Cerebellar nuclear complex (tissue), 1 donor: ENCODE data around the gene YPEL1.
"Not testable (repeated sequence)": the region's sequence is repeated elsewhere in the genome, so short reads cannot be mapped to it uniquely, and the experiment has no call there.

Source experiments
- DNase-seq, 2 experiments: peaks; one replicate each; lab custom pipeline; 2025; lab: John Stamatoyannopoulos, UW

The YPEL1 gene

DNA sequence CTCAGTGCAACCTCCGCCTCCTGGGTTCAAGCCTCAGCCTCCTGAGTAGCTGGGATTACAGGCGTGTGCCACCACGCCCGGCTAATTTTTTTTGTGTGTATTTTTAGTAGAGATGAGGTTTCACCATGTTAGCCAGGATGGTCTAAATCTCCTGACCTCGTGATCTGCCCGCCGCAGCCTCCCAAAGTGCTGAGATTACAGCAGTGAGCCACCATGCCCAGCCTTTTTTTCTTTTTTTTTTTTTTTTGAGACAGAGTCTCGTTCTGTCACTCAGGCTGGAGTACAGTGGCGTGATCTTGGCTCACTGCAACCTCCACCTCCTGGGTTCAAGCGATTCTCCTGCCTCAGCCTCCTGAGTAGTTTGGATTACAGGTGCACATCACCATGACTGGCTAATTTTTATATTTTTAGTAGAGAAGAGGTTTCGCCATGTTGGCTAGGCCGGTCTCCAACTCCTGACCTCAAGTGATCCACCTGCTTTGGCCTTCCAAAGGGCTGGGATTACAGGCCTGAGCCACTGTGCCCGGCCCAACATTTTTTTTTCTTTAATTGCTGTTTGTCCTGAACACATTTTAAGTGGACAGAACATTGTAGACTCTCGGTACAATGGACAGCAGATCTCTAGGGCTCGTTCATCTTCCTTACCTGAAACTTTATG is 14.3 kb downstream of the YPEL1 start:
- not testable (repeated sequence) for DNase-seq

DNA sequence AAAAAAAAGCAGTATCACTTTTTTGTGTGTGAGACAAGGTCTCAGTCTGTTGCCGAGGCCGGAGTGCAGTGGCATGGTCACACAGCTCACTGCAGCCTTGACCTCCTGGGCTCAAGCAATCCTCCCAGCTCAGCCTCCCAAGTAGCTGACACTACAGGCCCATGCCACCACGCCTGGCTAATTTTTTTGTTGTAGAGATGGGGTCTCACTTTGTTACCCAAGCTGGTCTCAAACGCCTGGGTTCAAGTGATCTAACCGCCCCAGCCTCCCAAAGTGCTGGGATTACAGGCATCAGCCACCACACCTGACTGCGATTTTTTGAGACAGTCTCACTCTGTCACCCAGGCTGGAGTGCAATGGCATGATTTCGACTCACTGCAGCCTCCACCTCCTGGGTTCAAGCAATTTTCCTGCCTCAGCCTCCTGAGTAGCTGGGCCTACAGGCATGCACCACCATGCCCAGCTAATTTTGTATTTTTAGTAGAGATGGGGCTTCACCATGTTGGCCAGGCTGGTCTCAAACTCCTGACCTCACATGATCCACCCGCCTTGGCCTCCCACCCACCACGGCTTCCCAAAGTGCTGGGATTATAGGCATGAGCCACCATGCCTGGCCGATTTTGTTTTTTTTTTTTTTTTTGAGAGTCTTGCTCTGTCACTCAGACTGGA is 15.3 kb downstream of the YPEL1 start:
- DNase-seq: not testable (repeated sequence)

GRCh38 chr22:21719024-21719423 is 16.6 kb downstream of the YPEL1 start:
- no peak for DNase-seq

DNA sequence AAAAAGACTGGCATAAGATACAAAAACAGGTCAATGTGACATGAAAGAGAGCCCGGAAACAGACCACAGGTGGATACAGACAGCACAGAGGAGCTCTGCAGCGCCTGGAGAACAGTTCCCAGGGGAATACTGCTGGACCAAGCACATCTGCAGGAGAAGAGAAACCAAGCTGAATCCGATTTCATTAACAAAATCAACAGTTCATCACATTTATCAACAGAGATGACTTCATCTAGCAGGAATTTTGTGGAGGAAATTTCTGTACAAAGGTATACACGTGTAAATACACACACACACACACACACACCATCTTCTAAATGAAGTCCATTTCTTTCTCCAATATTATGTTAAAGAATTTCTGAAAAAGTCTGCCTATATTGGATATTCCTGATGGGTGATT is 17.1 kb downstream of the YPEL1 start:
- no peak for DNase-seq

DNA sequence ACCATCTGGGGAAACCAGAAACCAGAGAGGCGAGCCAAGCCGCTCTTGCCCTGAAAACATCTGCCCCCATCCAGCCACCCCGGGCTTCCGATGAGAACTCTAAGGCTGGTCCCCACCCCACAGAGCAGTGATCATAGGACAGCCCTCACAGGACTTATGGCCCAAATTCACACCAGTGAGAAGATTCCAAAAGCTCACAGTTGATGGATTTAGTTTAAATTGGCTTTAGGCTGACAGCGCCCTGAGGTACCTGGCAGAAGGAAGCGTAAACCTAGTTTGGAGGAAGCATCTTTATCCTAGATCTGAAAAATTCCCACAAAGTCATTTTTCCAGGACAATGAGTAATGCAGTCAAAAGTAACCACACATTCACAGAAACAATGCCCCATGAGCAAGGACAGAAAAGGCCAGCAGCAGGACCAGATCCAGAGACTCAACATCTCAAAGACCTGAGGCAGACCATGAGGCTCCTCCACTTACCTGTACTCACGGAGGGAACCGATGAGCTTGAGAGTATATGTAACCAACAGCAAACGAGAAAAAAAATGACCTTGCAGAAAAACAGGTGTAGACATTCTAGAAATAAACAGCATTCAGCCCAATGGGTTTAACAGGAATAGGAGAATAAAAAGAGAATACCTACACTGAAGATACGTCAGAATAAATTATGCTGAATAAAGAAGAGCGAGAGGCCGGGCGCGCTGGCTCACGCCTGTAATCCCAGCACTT is 19.0 kb downstream of the YPEL1 start:
- DNase-seq: not testable (repeated sequence)

GRCh38 chr22:21714786-21715185 is 20.8 kb downstream of the YPEL1 start:
- no peak for DNase-seq

GRCh38 chr22:21714059-21714770 is 21.4 kb downstream of the YPEL1 start:
- DNase-seq: no peak

DNA sequence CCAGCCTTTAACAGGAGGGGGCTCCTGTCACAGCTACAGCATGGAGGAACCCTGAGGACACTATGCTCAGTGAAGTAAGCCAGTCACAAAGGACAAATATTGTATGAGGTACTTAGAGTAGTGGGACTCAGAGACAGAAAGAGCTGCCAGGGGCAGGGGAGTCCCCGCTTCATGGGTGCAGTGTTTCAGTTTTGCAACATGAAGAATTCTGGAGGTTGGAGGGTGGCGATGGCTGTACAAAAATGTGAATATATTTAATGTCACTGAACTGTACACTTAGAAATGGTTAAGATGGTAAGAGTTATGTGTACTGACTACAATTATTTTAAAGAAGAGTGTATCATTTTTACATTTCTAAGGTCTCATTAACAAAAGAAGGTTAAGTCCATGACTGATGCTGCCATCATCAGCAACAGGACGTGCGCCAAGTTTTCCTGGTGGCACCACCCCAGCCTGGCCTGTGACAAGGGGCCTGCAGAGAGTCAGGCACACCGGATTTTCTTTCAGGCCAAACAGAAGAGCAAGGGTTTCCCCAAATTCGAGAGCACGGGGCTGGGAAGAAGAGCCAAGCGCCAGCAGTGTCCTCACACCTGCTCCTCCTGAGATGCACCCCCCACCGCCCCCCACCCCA is 22.1 kb downstream of the YPEL1 start:
- no peak for DNase-seq

DNA sequence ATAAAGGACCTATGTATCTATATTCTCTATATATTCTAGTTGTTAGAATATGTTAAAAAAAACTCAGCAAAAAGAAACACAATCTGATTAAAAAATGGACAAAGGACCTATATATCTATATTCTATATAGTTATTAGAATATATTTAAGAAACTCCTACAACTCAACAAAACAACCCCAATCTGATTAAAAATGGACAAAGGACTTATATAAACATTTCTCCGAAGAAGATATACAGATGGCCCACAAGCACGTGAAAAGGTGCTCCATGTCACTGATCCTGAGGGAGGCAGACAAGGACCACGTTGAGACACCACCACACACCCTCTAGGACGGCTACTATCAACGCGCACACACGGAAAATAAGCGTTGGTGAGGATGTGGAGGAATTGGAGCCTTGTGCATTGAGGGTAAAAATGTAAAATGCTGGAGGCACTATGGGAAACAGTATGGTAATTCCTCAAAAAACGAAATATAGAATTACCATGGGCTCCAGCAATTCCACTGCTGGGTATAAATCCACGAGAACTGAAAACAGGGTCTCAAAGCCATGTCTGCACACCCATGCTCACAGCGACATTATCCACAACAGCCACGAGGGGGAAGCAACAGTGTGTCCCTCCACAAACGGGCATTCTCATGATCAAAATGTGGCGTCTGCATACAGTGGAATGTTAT is 22.7 kb downstream of the YPEL1 start:
- DNase-seq: peak in 1 of 2 experiments; percentile 69

- no peak for DNase-seq
These were observed 23.7 kb downstream of the YPEL1 start for GRCh38 chr22:21711851-21712250.

- no peak for DNase-seq
These were observed 25.4 kb downstream of the YPEL1 start for GRCh38 chr22:21710156-21710555.

DNA sequence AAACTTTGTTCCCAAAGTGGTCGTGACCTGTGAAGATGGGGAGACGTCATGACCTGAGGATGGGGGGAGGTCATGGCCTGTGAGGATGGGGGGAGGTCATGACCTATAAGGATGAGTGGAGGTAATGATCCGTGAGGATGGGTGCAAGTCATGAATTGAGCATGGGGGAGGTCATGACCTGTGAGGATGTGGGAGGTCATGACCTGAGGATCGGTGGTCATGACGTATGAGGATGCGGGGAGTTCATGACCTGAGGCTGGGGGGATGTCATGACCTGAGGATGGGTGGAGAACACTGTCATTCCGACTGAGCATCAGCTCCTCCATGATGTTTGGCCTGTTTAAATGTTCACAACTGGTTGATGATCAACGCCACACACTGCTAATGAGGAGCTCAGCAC is 25.9 kb downstream of the YPEL1 start:
- no peak for DNase-seq

DNA sequence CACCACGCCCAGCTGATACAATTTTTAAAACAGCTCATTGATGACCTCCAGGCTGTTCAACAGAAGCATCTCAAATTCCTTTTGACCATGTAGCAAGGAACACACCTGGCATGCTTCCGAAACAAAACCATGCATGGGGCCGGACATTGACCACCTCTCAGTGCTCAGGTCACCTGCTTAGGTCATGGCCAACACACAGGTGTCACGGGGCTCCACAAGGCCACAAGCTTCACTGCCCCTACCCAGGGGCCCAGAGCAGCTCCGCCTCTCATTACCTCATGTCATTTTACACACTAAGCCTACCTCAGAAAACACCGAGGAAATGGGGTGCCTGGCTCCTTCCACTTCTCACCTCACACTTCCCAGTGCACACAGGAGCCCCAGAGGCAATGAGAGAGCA is 26.6 kb downstream of the YPEL1 start:
- DNase-seq: no peak

DNA sequence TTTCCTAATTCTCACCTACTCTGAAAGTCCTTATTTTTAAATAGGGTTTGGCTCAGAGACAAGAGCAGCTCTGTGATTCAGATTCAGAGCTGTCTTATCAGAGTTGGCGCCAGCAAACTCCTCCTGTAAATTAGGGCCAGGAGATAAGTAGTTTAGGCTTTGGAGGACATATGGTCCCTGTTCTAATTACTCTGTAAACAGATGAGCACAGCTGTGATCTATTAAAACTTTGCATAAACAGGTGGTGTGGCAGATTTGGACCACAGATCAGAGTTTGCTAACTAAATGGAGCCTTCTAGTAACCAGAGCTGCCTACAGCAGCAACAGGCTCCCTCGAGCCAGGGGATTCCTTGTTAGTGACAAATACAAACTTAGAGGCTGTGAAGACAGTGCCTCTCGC is 27.9 kb downstream of the YPEL1 start:
- no peak for DNase-seq

DNA sequence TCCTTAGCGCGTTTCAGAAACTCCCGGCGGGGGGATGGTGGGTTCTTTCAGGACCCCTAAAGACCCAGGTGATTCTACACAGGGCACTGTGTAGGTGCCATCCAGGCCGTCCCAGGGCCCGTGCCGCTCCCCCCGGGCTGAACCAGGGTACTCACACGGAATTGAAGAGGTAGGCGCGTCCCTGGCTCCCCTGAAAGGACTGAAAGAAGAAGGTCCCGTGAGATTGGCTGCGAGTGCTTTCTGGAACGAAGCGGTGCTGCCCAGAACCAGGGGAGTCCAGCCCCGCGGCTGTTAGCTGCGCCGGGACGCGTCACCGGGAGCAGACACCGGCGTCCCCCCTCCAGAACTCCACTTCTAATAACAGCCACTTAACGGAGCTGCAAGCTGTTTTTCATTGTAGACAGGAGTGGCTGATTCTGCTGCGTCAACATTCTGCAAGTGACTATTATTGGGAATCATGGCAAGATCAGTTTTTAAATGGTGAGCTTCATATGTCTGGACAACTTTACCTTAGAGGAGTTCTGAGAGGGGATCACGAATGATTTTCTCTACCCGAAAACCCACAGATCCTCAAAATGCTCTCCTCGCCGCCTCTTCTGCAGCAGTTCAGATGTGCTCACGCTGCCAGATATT is 31.8 kb downstream of the YPEL1 start:
- no peak for DNase-seq

DNA sequence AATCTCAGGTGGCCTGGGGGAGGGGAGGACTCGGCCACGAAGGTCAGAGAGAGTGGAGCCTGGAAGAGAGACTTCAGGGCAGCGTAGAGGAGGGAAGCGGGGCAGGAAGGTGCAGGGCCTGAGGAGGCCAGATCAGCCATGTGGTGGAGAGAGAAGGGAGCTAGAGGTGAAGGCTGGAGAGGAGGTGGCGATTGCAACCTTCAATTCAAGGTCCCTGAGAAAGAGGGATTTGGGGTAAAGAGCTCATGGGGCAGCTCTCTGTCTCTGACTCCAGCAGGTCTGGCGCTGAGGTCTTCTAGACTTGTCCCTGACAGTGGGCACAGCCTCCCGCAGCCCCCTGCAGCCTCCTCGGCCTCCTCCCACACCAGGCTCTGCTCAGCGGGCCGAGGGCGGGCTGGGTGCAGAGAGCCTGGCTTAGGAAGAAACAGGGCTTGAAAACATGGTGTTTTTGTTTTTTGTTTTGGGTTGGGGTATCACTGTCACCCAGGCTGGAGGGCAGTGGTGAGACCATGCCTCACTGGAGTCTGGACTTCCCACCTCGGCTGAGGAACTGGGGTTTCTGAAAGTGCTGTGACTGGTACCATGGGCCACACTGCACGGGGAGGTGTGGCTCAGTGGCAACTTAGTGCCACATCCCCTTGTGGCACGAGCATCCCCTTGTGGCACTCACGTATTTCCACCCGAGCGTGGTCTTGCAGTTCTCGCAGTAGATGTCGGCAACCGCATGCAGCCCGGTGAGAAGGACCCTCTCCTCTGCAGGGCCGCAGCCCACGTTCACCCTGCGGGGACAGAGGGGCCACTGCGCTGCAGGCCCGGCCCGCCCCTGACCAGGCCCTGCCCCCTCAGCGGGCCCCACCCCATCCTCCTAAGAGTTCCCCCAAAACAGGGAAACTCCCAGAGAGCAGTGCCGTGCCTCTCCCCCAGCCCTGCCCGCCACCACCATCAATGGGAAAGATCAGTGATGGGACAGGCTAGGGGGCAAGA is 32.6 kb downstream of the YPEL1 start:
- DNase-seq: no peak

GRCh38 chr22:21702094-21702493 is 33.5 kb downstream of the YPEL1 start:
- DNase-seq: no peak

DNA sequence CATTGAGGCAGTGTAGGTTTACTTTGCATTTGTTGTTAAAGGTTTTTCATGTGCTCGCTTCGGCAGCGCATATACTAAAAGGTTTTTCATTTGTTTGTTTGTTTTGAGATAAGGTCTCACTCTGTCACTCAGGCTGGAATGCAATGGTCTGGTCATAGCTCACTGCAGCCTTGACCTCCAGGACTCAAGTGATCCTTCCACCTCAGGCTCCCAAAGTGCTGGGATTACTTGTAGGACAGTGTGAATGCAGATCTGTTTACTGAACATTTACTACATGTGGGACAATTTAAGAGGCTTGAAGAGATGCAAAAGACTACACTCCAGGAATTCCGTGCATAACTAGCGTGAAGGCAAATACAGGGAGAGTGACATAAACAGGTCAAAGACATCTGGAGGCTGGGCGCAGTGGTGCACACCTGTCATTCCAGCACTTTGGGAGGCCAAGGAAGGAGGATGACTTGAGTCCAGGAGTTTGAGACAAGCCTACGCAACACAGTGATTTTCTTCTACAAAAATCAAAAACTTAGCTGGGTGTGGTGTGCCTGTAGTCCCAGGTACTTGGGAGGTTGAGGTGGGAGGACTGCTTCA is 34.1 kb downstream of the YPEL1 start:
- DNase-seq: no peak

- no peak for DNase-seq
These were observed 34.8 kb downstream of the YPEL1 start for GRCh38 chr22:21700822-21701221.
